DMS114 treated with DMSO at 0.1 percent for 48 hours (cell line): ENCODE data around the gene UBXN1.
A peak's percentile ranks its signal among the peaks of the same experiment; 100 is the strongest.
"Not testable (repeated sequence)": the region's sequence is repeated elsewhere in the genome, so short reads cannot be mapped to it uniquely, and the experiment has no call there.

ENCODE experiments used
- DNase-seq: peaks from one replicate; lab custom pipeline; 2025; ENCODE audit not compliant: unreplicated experiment; lab: John Stamatoyannopoulos, UW

The UBXN1 gene

GRCh38 chr11:62709247-62710000, 30.6 kb upstream of the UBXN1 start:
- DNase-seq, result peak; percentile 98

- no peak for DNase-seq
Measured at GRCh38 chr11:62708793-62709192, 29.9 kb upstream of the UBXN1 start.

DNA sequence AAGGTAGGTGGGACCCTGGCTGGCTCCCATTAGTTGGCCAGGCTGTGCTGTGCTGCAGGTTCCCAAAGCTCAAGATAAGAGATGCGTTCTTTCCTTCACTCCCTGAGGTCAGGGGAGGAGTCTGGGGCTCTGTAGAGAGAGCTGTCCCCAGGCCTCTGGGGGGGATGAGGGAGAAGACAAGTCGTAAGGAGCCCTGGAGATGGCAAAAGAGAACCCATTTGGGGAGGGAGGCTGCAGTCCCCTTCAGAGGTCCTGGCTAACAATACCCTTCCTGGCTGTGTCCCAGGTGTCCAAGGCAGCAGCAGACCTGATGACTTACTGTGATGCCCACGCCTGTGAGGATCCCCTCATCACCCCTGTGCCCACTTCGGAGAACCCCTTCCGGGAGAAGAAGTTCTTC, 29.5 kb upstream of the UBXN1 start:
- DNase-seq, result no peak

GRCh38 chr11:62707277-62707861, 28.5 kb upstream of the UBXN1 start, which contains the start of the genes BSCL2 and GNG3:
Gene BSCL2, minus strand, starts transcription at chr11:62707424. Its CDS starts 229 bp downstream, at chr11:62707195.
Gene GNG3, plus strand, starts transcription at chr11:62707676. Its CDS starts 620 bp downstream, at chr11:62708296.
- no peak for DNase-seq

- DNase-seq, result no peak
Measured at GRCh38 chr11:62706850-62707247, 28.0 kb upstream of the UBXN1 start.

GRCh38 chr11:62705880-62706849, 27.3 kb upstream of the UBXN1 start:
- peak; percentile 80 for DNase-seq

DNA sequence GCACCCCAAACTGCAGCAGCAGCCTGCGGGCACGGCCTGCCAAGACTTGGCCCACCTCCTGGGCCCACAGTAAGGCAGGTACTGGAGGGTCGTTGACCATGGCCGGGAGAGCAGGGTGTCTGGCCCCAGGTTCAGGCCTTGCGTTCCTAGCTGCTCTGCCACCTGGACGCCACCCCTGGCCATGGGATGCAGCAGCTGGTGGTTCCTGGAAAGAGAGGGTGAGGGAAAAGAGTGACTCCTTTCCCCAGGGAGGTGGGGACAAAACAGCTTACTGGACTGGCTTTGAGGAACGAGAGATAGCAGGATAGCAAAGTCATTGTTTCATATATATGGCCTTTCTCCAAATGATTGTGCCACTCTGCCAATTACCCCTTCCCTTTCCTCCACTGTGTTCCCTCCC, 26.5 kb upstream of the UBXN1 start:
- DNase-seq, result no peak

GRCh38 chr11:62703921-62704320, 25.0 kb upstream of the UBXN1 start:
- DNase-seq, result not testable (repeated sequence)

GRCh38 chr11:62702246-62702645, 23.4 kb upstream of the UBXN1 start:
- no peak for DNase-seq

DNA sequence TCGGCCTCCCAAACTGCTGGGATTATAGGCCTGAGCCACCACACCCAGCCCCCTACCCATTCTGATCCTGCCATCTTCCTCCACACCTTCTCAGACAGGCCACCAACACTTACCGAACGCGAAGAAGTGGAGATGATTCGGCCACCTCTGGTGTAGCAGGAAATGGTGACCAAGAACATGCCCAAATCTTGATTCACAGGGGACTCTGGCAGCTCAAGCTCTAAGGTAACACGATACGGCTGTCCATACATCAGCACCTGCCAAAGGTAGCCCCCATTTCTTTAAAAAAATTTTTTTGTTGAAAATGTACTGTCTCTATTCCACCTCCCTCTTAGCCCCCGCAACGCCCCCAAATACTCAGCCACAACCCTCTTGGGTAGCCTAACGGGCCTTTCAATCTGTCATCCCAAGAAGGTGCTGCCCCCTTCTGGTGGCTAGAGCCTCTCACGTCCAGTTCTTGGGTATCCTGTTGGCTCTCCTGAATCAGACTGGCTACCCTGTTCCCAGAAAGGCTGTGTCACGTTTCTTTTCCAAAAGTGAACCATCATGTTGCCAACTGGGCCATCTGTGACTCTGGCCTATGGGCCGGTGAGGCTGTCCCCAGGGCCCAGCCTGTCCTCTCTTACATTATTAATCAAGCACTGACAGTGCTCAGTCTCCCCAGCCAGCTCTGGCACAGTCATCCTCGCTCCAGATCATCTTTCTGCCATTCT, 15.7 kb upstream of the UBXN1 start:
- peak; percentile 44 for DNase-seq

DNA sequence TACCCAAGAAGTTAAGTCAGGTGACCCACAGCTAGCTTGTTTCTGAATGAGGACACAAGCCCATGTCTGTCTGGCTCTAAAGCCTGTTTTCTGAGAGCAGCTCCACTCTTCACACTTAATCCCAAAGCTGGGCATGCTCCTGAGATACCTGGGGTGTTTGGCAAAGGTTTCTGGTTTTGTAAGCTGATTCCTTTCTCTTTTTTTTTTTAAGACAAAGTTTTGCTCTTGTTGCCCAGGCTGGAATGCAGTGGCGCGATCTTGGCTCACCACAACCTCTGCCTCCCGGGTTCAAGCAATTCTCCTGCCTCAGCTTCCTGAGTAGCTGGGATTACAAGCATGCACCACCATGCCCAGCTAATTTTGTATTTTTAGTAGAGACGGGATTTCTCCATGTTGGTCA, 14.8 kb upstream of the UBXN1 start:
- DNase-seq, result not testable (repeated sequence)

GRCh38 chr11:62689421-62690183, 10.7 kb upstream of the UBXN1 start, which contains the start of gene LRRN4CL:
Gene LRRN4CL, minus strand, starts transcription at chr11:62689530. Its CDS starts 1,022 bp downstream, at chr11:62688508.
- DNase-seq, result no peak

GRCh38 chr11:62688491-62688890, 9.6 kb upstream of the UBXN1 start:
- DNase-seq, result no peak

GRCh38 chr11:62687508-62688396, 8.9 kb upstream of the UBXN1 start:
- no peak for DNase-seq

- DNase-seq, result no peak
Measured at GRCh38 chr11:62682518-62682917, 3.6 kb upstream of the UBXN1 start.

DNA sequence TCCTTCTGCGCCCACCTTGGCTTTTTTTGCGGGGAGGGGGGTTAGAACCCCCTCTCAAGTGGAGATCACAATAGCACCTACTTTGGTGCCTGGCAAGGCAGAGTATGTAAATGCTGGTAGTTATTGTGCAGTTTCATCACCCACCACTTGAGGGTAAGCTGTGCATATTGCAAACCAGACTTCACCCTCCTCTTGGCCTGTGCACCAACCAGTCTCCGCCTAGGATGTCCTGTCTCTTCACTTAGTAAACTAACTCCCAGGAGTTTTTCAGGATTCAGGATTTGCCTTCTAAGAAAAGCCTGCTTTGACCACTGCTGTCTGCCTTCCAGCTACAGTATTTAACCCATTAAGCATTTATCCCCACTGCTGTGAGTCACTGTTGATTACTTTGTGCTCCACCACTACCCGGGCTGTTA, 2.0 kb upstream of the UBXN1 start:
- peak; percentile 83 for DNase-seq

DNA sequence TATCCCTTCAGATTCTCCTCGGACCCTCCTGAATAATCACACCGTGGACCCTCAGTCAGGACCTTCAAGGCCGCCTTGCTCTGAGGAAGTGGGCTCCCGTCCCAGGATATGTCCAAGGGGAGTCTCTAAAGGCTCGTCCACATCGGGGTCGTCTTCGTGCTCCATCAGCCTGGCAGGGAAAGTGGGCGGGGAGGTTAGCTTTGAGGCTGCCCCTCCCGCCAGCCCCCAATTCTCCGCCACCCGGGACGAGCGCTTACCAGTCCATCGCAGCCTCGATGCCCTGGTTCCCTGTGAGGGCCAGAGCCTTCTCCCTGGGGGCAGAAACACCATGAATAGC, 472 bp downstream of the UBXN1 start:
- no peak for DNase-seq

DNA sequence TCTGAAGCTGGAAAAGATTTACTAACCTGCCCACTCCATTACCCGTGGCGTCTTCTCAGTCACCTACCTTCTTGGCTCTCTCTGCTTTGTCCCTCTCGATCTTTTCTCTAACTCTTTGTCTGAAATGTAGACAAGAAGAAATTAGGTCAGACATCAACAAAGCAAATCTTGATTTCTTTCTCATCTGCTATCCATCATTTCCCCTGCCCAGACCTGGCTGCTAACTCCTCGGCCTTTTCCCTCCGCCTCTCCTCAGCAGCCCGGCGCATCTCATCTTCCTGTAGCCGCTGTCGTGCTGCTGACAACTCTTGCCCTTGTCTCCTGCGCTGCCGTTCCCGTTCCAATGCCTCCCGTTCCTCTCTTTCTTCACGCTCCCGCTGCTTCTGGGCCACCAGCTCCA, 1.2 kb downstream of the UBXN1 start:
- DNase-seq, result no peak

GRCh38 chr11:62677156-62677555, 1.7 kb downstream of the UBXN1 start:
- DNase-seq, result no peak
